Osteocyte (in vitro differentiated cells): Measurements from ENCODE around the gene PTPN5. TPM values are rescaled to one million over a fixed set of nuclear protein-coding genes. Genes with fewer than 3 reads are reported as not detected.

Source experiments
- DNase-seq: peaks from one replicate; pipeline ENCODE4 v3.0.0; 2021; ENCODE audit warnings: mixed read lengths; ENCODE audit not compliant: unreplicated experiment; ENCODE audit errors: extremely low spot score
- H3K27ac Mint-ChIP-seq: one replicate; pipeline ENCODE4 v1.8.0; 2021; ENCODE audit warnings: mild to moderate bottlenecking, mixed read lengths; ENCODE audit not compliant: unreplicated experiment
- H3K27me3 Mint-ChIP-seq: one replicate; pipeline ENCODE4 v1.8.0; 2021; ENCODE audit warnings: mixed read lengths; ENCODE audit not compliant: unreplicated experiment
- H3K36me3 Mint-ChIP-seq: one replicate; pipeline ENCODE4 v1.8.0; 2021; ENCODE audit warnings: mixed read lengths; ENCODE audit not compliant: unreplicated experiment
- H3K4me1 Mint-ChIP-seq: one replicate; pipeline ENCODE4 v1.8.0; 2021; ENCODE audit warnings: mixed read lengths; ENCODE audit not compliant: unreplicated experiment
- H3K4me3 Mint-ChIP-seq: one replicate; pipeline ENCODE4 v1.8.0; 2021; ENCODE audit warnings: mild to moderate bottlenecking, moderate library complexity, mixed read lengths; ENCODE audit not compliant: unreplicated experiment
- H3K9me3 Mint-ChIP-seq: one replicate; pipeline ENCODE4 v1.8.0; 2021; ENCODE audit warnings: mixed read lengths; ENCODE audit not compliant: unreplicated experiment
- CTCF ChIP-seq: fragments of 200-600 bp; sonication (generic); IDR thresholded peaks from 2 replicates; pipeline ENCODE4 v1.5.0; 2021; ENCODE audit warnings: antibody characterized with exemption, mild to moderate bottlenecking, moderate library complexity
- total RNA-seq: library from RNA; stranded (reverse); gene quantifications from 2 replicates; pipeline ENCODE4 v1.2.1, GENCODE V29; 2021

PTPN5 gene
- total RNA-seq, 1 donor from 2014 or later = not detected

- H3K9me3 Mint-ChIP-seq = no peaks in the 10 kb centered on the region
- H3K4me1 Mint-ChIP-seq = no peaks in the 10 kb centered on the region
- no peaks in the 10 kb centered on the region for H3K36me3 Mint-ChIP-seq
- no peak for TF ChIP-seq CTCF
- H3K27ac Mint-ChIP-seq = no peak overlapping the region
- H3K4me3 Mint-ChIP-seq = no peak overlapping the region
- no peak for DNase-seq
- peaks cover 7% of the 10 kb centered on the region for H3K27me3 Mint-ChIP-seq
These were observed 17.9 kb downstream of the PTPN5 start for GRCh38 chr11:18773681-18774080.

- H3K4me3 Mint-ChIP-seq = no peak overlapping the region
- no peak for TF ChIP-seq CTCF
These were observed 18.5 kb downstream of the PTPN5 start for GRCh38 chr11:18773104-18773503.

GRCh38 chr11:18772211-18772610 is 19.4 kb downstream of the PTPN5 start:
- DNase-seq = no peak
- Mint-ChIP-seq H3K27me3 (peaks cover 7% of the 10 kb centered on the region), H3K9me3 (no peaks in the 10 kb centered on the region), H3K36me3 (no peaks in the 10 kb centered on the region), H3K4me3 (no peak overlapping the region), H3K27ac (no peak overlapping the region), H3K4me1 (no peaks in the 10 kb centered on the region)
- no peak for TF ChIP-seq CTCF

More at GRCh38 chr11:18773104-18773503, 18.5 kb downstream of the PTPN5 start:
- DNase-seq = no peak
- Mint-ChIP-seq H3K9me3 (no peaks in the 10 kb centered on the region), H3K36me3 (no peaks in the 10 kb centered on the region), H3K4me1 (no peaks in the 10 kb centered on the region), H3K27ac (no peak overlapping the region), H3K27me3 (peaks cover 7% of the 10 kb centered on the region)

GRCh38 chr11:18771266-18772035 is 20.1 kb downstream of the PTPN5 start:
- Mint-ChIP-seq H3K4me1 (no peaks in the 10 kb centered on the region), H3K27ac (no peak overlapping the region), H3K36me3 (no peaks in the 10 kb centered on the region), H3K4me3 (no peak overlapping the region), H3K27me3 (peaks cover 7% of the 10 kb centered on the region), H3K9me3 (no peaks in the 10 kb centered on the region)
- DNase-seq = no peak
- no peak for TF ChIP-seq CTCF

GRCh38 chr11:18770479-18771125 is 21.0 kb downstream of the PTPN5 start:
- H3K4me1 Mint-ChIP-seq = no peaks in the 10 kb centered on the region
- peaks cover 7% of the 10 kb centered on the region for H3K27me3 Mint-ChIP-seq
- no peak for TF ChIP-seq CTCF
- H3K36me3 Mint-ChIP-seq = no peaks in the 10 kb centered on the region
- H3K27ac Mint-ChIP-seq = no peak overlapping the region
- no peaks in the 10 kb centered on the region for H3K9me3 Mint-ChIP-seq
- DNase-seq = no peak
- H3K4me3 Mint-ChIP-seq = no peak overlapping the region
